ENCODE measurements around the gene C1QTNF8.

C1QTNF8 gene

DNA sequence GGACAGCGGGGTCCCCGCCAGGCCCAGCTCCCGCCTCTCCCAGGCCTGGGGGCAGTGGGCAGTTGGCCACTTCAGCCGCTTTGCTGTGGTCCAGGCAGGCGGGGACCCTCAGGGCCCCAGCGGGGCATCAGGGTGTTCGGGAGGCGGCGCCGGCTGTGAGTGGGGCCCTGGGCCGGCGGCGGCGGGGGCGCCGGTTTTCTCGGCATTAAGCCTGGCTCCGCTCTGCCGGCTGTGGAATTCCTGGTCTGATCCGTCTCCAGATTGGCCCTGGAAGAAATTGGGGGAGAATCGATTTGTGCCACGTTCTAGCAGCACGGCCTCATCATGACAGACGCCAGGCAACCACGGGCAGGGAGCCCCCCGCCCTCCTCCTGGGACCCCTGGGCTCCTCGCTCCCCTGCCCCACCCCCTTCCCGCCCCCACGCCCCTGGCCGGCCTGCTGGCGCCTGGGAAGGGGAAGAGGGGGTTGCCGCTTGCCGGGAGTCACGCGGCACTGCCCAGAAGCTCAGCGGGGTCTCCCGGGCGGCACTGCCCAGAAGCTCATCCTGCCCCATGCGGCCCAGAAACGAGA is 52.1 kb downstream of the C1QTNF8 start:
- DNase-seq, result no peak

DNA sequence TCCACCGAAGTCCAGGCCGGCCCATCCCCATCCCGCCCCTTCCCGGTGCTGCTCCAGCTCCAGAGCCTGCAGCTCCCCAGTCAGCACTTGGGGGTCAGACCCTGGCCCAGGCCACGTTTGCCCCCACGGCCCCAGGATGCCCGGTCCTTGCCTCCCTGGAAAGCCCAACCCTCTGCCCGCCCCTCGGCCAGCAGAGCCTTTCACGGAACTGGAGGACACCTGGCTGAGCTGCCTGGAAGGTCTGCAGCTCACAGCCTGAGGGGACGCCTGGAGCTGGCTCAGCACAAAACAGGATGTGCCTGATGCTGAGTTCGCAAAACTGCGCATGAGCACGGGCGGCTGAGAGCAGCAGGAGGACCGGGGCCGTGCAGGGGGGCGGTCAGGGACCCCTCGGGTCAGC is 53.2 kb downstream of the C1QTNF8 start:
- DNase-seq, result no peak

DNA sequence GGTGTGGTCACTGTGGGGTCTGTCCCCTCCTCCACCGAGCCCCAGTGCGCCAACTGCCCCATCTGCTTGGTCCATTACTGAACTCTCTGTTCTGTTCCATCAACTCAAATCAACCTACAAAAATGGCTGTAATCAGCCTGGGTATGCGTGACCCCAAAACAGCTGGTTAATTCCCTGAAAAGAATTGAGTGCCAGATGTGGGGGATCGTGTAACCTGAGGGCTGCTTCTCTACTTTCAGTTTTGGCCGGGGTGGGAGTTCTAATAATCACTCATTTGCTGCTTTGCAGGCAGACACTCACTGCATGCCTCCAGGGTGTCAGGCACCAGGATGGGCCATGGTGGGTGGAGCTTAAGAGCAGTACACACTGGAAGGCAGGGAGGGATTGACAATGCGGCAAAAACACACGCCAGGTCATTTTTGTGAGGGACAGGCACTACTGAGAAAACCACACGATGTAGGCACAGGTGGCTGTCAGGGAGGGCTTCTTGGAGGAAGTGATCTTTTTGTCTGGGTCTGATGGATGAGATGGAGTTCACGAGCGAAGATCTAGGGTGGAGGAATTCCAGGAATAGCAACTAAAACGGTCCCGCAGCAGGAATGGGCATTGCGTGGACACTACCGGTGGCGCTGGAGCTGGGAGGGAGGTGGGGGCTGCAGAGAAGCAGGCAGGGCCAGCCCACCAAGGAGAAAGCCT is 53.8 kb downstream of the C1QTNF8 start:
- no peak for DNase-seq

DNA sequence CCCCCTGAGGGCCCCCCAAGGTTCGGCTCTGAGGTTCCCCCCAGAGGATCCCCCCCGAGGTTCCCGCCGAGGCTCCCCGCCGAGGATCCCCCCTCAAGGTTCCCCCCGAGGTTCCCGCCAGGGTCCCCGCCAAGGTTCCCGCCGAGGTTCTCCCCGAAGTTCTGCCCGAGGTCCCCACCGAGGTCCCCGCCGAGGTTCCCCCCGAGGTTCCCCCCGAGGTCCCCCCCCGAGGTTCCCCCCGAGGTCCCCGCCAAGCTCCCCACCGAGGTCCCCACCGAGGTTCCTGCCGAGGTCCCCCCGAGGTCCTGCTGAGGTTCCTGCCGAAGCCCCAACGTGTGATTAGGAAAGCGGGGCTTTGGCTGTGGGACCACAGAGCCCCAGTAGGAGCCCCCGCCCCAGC is 55.7 kb downstream of the C1QTNF8 start:
- DNase-seq, result no peak

- no peak for DNase-seq
These were observed 56.3 kb downstream of the C1QTNF8 start for GRCh38 chr16:1039762-1040161.

- DNase-seq, result no peak
These were observed 57.1 kb downstream of the C1QTNF8 start for GRCh38 chr16:1038932-1039331.

Measured in fibroblast of skin of scalp (primary cell).